GM18907 (cell line): ENCODE data around the gene ARHGEF37.
A peak's percentile ranks its signal among the peaks of the same experiment; 100 is the strongest.

ENCODE experiments used
- ATAC-seq: cut with Tn5 transposase; IDR thresholded peaks from one replicate; pipeline ENCODE4 v1.9.1; 2021; ENCODE audit warnings: mild to moderate bottlenecking, moderate library complexity; ENCODE audit not compliant: unreplicated experiment

ARHGEF37 gene

DNA sequence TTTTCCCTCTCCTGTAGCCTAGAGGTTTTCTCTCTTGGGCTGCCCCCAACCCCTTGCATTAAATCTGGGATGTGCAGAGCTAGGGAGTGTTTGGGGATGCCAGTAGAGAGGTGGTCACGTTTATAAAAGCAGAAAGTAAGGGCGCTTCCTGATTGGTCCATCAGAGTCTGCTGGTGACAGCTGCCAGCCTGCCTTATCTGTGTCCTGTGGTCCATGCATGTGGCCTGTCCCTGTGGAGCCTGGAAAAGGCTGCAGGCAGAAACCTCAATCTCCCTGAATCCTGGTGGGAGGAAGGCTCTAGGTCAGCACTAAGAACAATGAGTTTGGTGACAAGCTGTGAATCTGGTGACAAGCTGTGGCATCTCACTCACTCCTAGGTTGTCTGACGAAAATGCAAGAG, 42.2 kb downstream of the ARHGEF37 start:
- ATAC-seq = no peak

DNA sequence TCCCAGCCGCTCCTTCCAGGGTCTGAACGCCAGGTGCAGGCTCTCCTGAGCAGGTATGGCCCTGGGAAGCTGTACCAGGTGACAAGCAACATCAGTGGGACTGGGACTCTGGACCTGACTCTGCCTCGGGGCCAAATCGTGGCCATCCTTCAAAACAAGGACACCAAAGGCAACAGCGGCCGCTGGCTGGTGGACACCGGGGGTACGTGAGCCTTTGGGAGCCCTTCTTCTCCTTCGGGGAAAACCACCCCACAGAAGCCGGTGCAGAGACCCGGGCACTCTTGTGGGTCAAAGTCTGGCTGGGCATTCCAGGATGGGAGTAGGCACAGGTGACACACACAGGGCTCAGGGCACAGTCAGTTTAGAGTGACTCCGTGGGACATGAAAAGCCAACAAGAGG, 45.8 kb downstream of the ARHGEF37 start:
- ATAC-seq = no peak

DNA sequence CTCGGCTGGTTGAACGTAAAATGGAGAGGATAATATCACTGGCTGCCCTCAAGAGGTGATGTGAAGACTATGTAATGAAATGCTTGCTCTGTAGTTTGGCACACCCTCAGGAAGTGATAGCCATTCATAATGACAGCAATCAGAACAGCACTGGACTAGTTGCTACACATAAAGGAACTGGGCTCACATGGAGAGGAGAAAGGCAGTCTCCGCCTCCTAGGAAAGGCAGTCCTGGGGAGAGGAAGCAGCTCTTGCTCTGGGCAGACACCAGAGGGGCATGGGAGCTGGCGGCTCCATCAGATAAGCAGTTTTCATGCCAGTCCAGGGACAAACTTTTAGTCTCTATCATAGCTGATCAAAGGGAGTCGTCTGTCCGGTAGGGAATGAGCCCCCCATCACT, 46.9 kb downstream of the ARHGEF37 start:
- no peak for ATAC-seq

DNA sequence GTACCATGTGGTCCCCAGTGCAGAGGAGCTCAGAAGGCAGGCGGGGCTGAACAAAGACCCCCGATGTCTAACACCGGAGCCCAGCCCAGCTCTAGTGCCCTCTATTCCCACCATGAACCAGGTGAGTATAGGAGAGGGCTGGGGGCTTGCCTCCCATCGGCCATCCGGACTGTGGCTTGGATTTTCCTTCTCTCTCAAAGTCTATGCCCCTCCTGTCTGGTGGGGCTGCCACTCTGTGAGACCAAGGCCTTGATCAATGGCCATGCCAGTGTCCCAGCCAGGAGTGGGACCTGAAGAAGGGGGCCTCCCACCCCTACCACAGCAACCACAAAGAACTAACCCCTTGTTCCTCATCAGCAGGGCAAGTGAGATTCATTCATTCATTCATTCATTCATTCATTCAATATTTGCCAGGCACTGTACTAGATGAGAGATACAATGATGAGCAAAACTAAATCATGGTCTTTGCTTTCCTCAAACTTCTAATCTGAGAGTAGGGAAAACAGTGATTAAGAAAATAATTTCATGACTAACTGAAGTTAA, 47.6 kb downstream of the ARHGEF37 start:
- ATAC-seq = no peak

DNA sequence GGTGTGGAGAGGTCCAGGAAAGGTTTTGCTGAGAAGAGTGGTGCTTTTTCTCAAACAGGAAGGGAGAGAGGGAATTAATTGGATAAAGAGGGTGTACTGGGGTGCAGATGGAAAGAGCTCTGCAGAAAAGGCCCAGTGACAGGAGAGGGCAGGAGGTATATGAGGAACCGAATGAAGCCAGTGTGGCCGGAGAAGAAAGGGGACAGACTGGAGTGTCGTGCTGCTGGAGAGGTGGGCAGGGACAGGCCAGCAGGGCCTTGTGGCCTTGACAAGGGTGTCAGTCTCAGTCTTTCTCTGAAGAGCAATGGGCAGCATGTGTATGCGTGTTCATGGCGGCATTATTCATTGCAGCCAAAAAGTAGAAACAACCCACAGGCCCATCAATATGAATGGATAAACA, 48.1 kb downstream of the ARHGEF37 start:
- no peak for ATAC-seq

DNA sequence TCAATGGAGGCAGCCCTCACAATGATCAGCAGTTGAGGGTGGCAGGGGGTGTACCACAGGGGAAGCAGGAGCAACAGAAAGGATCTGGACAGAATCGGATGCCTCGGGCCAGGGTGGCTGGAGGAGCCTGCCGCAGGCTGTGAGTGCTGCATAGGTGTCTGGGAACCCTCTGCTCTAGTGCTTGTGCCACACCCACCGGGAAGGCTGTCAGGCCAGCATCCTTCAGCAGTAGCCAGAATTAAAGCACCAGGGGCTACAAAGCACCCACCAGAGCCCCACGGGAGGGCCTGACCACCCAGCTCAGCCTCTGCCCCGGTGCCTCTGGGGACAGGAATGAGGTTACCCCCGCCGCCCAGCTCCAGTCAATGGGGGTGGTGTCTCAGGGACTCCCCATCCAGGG, 49.0 kb downstream of the ARHGEF37 start:
- no peak for ATAC-seq

DNA sequence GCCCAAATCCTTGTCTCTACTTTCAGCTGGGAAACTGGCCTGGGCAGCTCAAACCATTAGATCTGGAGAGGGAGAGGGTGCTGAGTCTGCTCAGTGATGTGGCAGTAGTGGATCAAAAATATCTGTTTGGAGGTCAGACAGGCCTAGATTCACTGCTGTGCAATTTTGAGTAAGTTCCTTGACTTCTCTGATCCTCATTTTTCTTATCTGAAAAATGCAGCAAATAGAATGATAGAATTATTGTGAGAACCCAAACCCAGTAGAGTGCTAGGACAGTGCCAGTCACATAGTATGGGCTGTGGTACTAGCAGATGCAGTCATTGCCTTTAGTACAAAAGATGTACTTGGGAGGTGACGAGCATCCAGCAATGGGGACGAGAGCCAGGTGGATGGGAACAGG, 50.2 kb downstream of the ARHGEF37 start:
- no peak for ATAC-seq

DNA sequence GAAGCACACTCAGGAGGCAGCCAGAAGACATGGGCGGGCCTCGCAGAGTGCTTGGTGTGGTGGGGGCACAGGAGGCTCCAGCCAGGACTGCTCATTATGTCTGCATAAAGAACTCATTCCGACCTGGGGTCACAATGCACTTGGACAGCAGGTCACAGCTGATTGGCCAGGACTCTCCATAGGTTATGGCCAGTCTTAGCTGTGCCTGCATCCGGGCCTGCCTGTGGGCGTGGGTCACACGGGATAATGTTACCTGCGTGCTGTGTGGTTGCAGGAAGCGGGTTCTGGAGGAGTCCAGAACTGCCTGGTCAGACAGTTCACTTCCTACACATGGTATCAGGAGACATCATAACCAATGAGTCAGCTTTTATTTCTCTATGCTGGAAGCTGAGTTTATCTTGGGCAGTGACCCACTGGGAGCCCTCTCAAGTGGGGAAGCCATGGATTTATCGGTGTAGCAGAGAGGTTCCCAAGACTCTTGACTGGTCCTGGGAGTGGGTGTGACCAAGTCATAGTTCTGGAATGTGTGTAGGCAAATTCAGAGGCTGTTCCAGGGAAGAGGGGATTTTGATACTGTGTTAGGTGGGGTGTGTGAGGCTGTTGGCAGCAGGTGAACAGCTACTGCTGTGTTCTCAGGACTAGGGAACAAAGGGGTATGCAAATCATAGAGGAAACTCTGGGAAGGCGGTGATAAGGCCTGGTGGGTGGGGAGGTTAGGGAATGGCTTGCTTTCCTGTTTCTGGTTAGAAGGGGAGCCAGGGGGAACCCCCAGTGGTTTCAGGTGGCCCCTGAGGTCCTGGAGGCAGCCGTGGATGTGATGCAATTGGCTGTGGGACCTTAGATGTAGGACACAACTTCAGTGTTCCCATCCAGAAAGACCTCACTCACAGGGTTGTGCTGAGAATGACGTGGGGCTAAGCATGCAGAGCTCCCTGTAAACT, 51.3 kb downstream of the ARHGEF37 start:
- no peak for ATAC-seq

DNA sequence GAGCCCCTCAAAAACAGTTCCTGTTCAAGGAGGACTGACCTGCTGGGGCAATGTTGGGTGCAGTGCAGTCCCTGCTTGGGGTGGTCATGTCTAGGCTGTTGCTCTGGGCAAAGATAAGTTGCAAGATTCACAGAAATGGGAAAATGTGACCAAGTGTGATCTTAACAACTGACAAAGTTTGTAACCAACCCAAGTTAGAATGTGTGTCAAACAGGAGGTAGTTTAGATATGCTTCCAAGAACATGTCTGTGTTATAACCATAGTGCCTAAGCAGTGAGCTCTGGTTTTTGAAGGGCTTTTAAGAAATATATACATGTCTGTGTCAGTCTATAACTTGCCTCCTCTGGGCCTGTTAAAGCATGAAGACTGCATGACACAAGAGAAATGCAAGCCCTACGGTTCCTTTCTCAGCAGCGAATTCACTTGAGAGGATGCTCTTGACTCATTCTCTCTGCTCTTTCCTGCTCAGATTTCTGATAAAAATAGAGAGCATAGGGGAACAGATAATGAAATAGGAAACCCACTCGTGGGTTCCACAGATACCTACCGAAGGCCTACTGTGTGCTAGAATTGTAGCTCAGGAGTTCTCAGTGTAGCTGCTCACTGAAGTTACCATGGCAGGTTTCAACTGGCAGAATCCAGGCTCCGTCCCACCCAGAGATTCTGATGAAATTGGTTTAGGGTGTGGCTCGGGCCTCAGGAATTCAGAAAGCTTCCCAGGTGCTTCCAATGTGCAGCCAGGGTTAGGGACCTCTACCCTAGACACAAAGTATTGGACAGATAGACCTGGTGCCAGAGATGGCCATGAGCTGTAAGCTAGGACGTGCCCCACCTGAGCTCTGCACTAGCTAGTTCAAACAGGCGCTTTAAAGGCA, 52.4 kb downstream of the ARHGEF37 start:
- no peak for ATAC-seq

DNA sequence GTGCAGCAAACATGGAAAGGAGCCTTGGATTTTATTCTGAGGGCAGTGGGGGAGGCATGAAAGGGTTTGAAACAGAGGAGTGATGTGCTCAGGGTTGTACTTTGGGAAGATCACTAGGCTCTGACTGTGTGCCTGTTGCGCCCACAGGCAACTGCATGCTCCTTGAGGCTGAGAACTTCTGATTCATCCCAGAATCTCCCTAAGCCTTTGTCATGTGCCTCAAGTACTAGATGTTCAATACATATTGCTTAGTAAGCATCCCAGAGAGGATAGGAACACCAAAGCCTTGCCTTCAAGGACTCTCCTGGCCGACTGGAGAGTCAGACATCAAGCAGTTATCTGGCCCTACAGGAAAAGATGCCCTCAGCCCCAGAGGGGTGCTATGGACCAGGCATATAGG, 54.1 kb downstream of the ARHGEF37 start:
- ATAC-seq = no peak

DNA sequence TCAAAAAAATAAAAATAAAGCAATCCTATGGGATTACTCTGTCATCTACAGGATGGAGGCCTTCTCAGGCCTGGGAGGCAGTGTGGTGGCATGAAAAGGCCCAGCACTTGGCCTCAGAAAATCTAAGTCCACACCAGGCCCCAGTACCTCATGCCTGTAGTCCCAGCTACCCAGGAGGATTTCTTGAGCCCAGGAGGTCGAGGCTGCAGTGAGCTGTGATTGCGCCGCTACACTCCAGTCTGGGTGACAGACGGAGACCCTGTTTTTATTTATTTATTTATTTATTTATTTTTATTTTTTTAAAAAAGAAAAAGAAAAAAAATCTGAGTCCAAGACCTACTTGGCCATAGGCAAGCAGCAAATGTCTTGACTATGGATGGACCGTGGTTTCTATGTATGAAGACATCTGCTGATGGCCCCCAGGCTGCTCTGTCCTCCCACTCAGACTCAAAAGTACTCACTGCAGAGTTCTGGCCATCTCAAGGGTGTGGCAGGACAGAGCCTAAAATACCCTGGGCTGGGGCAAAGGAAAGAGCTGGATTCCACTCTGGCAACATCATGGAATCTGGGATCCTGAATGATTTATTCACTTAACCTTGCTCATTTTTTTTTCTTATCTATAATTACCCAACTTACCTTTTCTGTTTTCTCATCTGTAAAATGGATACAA, 55.0 kb downstream of the ARHGEF37 start:
- ATAC-seq = no peak

DNA sequence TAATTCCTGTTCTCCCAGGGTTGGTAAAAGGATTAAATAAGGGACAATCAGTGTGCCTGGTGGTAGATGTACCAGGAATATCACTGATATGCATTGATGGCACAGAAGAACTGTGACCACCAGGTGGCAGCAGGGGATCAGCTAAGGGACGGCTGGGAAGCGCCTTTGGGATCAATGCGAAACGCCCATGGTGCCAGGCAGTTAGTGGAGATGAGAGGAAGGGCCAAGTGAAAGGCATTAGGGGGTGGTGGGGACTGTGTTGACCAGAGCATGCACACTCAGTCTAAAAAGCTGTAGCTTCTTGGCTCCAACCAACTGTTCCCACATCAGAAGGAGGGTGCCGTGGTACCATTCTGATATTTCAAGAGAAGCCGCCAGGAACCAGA, 55.6 kb downstream of the ARHGEF37 start:
- ATAC-seq = peak; percentile 64

DNA sequence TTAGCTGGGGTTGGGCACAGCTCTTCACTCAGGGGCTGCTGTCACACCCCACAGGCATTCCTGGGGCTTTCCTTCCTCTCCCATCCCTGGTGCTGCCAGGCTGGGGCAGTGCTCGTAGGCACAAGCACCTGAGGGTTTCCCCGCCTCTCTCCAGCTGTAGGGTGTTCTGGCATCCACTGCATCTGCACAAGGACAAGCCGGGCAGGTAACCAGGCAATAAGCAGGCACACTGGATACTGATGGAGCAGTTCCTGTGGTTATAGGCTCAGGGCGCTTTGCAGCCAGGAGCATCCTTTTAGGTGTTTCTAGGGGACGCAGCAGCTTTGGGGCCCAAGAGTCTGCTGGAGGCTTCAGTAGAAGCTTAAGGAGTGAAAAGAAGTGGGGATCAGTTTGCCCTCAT, 56.8 kb downstream of the ARHGEF37 start:
- ATAC-seq = no peak

DNA sequence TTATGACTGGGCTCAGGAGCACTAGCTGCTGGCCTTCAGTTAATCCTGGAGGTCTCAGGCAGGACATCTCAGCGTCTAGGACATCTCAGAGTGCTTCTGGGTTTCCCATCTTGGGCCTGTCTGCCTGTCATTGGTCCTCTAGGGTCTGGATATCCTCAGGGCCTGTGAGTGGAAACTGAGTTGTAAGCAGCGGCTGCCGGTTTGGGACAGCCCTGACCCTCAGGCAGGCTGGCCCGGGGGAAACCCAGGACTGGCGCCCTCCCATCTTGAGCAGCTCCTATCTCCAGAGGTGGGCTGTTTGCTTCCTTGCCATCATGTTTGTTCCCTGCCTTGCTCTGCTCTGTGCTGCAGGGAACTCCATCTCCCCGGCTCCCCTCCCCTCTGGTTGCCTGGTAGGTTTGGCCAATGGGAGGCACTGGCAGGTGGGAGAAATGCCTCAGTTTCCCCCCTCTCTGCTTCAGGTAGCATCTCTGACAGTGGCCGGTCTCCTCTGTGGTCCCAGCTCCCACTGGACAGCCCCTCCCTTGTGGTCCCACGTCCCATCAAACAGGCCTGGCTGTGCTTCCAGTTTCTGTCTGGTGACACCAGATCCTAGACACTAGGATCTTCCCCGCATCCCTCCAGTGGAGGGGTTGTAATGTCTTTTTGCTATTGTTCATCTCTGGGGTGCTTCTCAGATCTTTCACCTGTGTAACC, 57.4 kb downstream of the ARHGEF37 start:
- no peak for ATAC-seq

DNA sequence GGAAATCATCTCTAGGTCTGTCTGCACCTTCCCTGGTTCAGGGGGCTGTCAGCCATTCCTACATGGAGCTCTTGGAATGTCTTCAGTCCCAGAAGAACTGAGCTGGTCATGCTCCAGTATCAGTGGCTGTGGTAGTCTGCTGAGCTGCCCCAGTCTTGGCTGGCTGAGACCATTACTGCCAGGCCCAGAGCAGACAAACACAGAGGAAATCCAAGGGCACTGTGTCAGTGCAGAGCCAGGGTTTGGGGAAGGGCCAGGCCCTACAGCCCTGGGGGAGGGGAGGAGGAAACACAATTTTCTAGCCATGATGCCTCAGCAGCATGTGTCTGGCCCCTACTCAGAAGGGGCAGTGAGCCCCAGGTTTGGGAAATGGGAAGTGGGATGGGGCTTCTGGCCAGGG, 58.4 kb downstream of the ARHGEF37 start:
- no peak for ATAC-seq

DNA sequence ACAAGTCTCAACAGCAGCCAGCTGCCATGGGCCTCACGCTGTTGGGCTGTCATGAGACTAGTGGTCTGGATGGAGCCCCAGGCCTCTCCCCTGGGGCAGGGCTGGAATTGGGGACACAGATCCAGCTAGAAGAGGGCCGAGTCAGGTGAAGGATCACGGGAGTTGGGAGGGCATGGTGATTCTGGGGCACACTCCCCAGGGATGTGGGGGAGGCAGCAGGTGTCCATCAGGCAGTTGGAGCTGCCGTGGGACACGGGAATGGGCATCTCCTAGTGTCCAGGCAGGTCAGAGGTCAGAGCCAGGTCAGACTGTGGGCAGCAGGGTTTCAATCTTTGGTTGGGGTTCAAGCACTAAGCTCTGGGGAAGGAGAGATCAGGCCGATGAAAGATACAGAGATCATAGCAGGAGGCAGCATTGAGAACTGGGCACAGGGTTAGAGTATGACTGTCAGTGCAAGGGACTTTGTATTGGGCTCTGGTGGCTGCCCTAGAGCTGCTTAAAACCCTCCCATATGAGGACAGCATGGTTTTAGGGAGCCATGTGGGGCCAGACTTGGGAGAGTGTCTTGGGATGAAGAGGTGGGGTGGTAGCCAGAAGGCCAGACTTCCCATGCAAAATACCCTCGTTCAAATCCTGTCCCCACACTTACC, 59.2 kb downstream of the ARHGEF37 start:
- ATAC-seq = no peak

DNA sequence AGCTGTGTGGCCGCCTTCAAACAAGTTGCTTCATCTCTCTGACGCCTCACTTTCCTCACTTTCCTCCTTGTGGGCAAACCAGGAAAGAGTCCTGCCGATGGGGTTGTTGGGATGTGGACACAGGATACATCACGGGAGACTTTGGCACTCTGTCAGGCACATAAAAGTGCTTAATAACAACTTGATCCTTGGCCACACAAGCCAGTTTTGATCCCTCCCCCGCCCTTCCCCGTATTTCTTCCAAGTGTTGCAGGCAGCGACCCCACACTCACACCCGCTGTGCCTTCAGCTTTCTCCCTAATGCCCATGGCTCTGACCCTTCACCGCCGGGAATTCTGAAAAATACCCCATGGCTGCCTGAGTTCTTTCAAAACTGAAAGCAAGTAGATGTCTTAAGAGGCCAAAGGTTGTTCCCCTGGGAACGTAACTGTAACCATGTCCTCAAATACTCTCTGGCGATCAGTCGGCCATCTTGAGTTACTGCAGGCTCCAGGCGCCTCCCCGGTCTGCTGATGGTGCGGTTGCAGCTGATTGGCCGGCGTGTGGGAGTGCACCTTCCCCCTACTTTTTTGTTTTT, 59.8 kb downstream of the ARHGEF37 start:
- ATAC-seq = no peak

DNA sequence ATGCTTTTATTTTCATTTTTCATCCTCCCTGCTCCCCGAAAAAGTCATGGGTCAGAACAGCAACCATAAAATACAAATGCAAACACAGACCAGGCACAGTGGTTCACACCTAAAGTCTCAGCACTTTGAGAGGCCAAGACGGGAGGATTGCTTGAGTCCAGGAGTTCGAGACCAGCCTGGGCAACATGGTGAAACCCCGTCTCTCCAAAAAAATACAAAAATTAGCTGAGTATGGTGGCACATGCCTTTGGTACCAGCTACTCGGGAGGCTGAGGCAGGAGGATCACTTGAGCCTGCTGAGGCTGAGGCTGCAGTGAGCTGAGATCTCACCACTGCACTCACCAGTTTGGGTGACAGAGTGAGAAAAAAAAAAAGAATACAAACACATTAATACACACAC, 60.3 kb downstream of the ARHGEF37 start:
- no peak for ATAC-seq

DNA sequence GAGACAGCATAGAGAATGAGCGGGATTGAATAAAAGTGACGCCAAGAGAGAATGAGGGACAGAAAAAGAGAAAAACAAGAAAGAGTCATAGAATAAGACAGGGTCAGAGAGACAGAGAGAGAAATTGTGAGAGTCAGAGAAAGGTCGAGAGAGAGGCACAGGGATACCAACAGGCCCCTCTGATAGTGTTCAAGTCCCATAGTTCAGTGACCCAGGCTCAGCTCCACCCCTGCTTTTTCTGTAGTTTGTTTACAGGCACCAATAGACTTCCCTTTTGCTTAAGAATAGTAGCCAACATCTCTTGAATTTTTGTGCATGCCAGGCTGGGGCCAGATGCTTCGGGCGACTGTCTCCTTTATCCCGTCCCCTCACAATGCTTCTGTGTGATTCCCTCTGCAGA, 62.5 kb downstream of the ARHGEF37 start:
- ATAC-seq = no peak

DNA sequence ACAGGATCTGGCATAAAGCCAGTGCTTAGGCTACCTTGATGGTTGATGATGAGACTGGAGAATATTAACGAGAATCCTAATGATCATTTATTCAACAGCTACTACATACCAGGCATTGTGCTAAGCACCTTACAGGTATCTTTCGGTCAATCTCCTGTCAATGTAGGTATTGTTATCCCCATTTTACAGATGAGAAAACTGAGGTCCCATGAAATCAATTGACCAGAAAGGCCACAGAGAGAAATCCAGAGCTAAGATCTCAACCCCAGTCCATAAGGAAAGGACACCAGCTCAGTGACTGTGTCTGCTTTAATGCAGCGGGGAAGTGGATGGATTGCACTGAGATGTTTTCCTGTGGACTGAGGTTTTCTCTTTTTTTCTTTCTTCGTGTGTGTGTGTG, 63.3 kb downstream of the ARHGEF37 start:
- ATAC-seq = no peak
